Osteoblast (primary cell): ENCODE measurements around the gene PCTP. TPM values are rescaled to one million over a fixed set of nuclear protein-coding genes. Genes with fewer than 3 reads are reported as not detected.

Experiments used
- DNase-seq: peaks from one replicate; pipeline ENCODE4 v3.0.0; 2011; ENCODE audit warnings: low spot score, mixed read lengths; ENCODE audit not compliant: insufficient read length; ENCODE audit errors: missing footprints
- H2AFZ ChIP-seq: 2 replicates; pipeline ENCODE4 v1.6.0; 2011; ENCODE audit warnings: mild to moderate bottlenecking, low read length
- H3K27ac ChIP-seq: 2 replicates; pipeline ENCODE4 v1.5.1; 2011; ENCODE audit warnings: mild to moderate bottlenecking, low read depth, low read length, moderate library complexity
- H3K27me3 ChIP-seq: 2 replicates; pipeline ENCODE4 v1.6.0; 2012; ENCODE audit warnings: mild to moderate bottlenecking, control low read depth, inconsistent platforms, low read length, moderate library complexity; ENCODE audit not compliant: insufficient read depth
- H3K36me3 ChIP-seq: 2 replicates; pipeline ENCODE4 v1.5.1; 2011; ENCODE audit warnings: mild to moderate bottlenecking, low read length, control low read depth, moderate library complexity; ENCODE audit not compliant: insufficient read depth
- H3K4me1 ChIP-seq: 2 replicates; pipeline ENCODE4 v1.5.1; 2011; ENCODE audit warnings: mild to moderate bottlenecking, low read length, control low read depth, moderate library complexity; ENCODE audit not compliant: insufficient read depth
- H3K4me2 ChIP-seq: 2 replicates; pipeline ENCODE4 v1.6.0; 2011; ENCODE audit warnings: mild to moderate bottlenecking, low read length; ENCODE audit not compliant: insufficient read depth
- H3K4me3 ChIP-seq: fragments of 200-600 bp; sonication (generic); 3 replicates; pipeline ENCODE4 v1.5.1; 2012; ENCODE audit warnings: mild to moderate bottlenecking, low read length, inconsistent platforms; ENCODE audit not compliant: insufficient read depth
- H3K79me2 ChIP-seq: 2 replicates; pipeline ENCODE4 v1.6.0; 2012; ENCODE audit warnings: mild to moderate bottlenecking, low read length, control low read depth, inconsistent platforms; ENCODE audit not compliant: insufficient read depth
- H3K9me3 ChIP-seq: 2 replicates; pipeline ENCODE4 v1.5.1; 2011; ENCODE audit warnings: low read depth, low read length, control low read depth
- H4K20me1 ChIP-seq: 2 replicates; pipeline ENCODE4 v1.6.0; 2012; ENCODE audit warnings: mild to moderate bottlenecking, low read length, control low read depth; ENCODE audit not compliant: insufficient read depth
- total RNA-seq: library from RNA; depleted of rRNA; stranded (reverse); fragments of >200 nt; gene quantifications from 2 replicates; pipeline ENCODE4 v1.2.3, GENCODE V29; 2012
- TF ChIP-seq, protein P1 (sequence below): IDR thresholded peaks from 2 replicates; pipeline ENCODE4 v1.5.1; 2011; ENCODE audit warnings: mild to moderate bottlenecking, low read depth, low read length, moderate library complexity; ENCODE audit errors: extremely low read depth

The PCTP gene
- total RNA-seq, 1 donor, result 9.8 TPM

DNA sequence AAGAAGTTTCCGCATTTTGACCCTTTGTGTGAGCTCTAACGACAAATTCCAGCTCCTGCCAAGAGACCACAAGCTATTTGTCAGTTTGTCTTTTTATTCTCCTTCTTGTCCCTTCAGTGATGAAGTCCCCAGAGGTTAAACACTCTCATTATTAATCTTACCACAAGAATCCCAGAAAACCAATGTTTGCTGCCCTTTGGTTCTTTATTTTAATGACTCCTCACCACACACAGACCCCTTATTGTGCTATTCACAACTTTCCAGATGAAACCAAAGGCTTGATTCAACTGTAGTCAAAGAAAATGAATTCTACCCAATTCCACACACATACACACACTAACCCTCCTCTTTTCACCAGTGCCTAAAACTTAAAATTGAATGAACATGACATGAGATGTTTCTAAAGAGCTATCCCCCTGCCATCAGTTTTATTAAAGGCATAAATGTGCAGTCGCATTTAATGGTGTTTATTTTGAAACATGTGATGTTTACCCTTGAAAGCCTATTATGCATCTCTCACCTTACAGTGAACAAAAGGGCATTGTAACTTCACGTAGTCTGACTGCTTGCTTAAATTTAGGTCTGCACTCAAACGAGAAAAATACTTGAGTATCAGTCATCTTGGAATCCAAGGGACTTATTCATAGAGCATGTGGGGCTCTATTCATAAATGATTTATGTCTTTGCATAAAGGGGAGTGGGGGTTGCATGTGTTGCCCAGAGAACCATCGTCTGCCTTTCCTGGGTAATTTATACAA is 44.1 kb downstream of the PCTP start:
- Histone ChIP-seq H3K27ac (no peak overlapping the region), H2AFZ (no peak overlapping the region), H3K27me3 (no peaks in the 10 kb centered on the region), H3K79me2 (no peaks in the 10 kb centered on the region), H4K20me1 (no peaks in the 10 kb centered on the region), H3K9me3 (no peaks in the 10 kb centered on the region), H3K4me1 (no peaks in the 10 kb centered on the region), H3K36me3 (no peaks in the 10 kb centered on the region), H3K4me3 (no peak overlapping the region), H3K4me2 (no peak overlapping the region)
- TF ChIP-seq, protein P1, sequence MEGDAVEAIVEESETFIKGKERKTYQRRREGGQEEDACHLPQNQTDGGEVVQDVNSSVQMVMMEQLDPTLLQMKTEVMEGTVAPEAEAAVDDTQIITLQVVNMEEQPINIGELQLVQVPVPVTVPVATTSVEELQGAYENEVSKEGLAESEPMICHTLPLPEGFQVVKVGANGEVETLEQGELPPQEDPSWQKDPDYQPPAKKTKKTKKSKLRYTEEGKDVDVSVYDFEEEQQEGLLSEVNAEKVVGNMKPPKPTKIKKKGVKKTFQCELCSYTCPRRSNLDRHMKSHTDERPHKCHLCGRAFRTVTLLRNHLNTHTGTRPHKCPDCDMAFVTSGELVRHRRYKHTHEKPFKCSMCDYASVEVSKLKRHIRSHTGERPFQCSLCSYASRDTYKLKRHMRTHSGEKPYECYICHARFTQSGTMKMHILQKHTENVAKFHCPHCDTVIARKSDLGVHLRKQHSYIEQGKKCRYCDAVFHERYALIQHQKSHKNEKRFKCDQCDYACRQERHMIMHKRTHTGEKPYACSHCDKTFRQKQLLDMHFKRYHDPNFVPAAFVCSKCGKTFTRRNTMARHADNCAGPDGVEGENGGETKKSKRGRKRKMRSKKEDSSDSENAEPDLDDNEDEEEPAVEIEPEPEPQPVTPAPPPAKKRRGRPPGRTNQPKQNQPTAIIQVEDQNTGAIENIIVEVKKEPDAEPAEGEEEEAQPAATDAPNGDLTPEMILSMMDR, result no peak
- no peak for DNase-seq

DNA sequence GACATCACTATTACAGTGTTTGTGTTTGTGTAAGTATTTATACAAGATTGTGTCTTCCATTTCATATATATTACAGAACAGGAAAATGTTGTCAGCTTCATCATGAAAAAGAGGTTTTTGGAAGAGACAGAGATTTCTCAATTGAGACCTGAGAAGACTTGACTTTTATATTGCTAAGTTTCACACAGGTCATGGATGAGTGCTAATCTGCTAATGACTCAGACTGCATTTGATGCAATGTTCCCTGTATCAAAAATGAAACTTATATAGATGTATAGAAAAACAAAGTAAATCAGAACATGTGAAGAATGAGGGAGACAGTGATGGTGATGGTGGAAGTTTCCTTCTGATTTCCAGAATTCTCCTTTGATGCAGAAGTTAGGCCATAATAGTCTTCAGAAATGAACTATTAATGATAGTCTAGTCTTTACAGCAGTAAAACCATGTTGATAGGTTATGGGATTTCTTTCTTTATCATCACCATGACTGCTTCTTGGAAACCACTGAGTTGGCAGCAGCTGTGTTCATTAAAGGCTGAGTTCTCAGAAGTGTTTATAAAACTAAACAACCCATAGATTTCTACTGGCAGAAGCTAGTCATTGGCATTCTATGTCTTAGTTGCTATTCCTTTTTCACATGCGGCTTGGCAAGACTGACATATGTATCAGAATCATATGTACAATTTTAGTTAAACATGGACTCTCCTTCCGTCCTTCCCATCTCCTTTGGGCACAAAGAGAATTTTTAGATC is 56.1 kb downstream of the PCTP start:
- no peaks in the 10 kb centered on the region for H3K79me2 ChIP-seq
- H3K4me2 ChIP-seq, result no peak overlapping the region
- H4K20me1 ChIP-seq, result no peaks in the 10 kb centered on the region
- H3K27me3 ChIP-seq, result no peaks in the 10 kb centered on the region
- H3K4me1 ChIP-seq, result no peaks in the 10 kb centered on the region
- DNase-seq, result no peak
- no peak overlapping the region for H3K4me3 ChIP-seq
- H3K36me3 ChIP-seq, result no peaks in the 10 kb centered on the region
- H3K9me3 ChIP-seq, result no peaks in the 10 kb centered on the region
- TF ChIP-seq, protein P1, result no peak
- H2AFZ ChIP-seq, result no peak overlapping the region
- H3K27ac ChIP-seq, result no peak overlapping the region

DNA sequence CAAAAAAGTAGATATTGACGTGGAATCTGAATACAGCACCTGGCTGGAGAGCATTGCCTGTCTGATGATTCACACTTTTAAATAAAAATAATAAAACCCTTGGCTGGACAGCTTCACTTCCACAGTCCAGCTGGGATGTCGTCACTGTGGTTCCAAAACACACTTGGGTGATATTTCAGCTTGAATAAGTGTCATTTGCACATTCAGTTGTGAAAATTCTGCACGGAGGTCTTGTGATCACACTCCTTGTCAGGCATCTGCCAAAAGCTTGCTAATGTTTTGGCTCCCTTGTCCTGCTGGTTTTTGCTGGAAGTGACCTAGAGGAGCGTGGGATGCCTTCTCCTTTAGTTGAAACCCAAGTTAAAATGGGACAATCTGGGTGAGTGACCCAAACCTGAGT is 60.7 kb downstream of the PCTP start:
- TF ChIP-seq, protein P1, result no peak
- Histone ChIP-seq H3K9me3 (no peaks in the 10 kb centered on the region), H4K20me1 (no peaks in the 10 kb centered on the region), H3K4me3 (no peak overlapping the region), H3K4me2 (no peak overlapping the region), H3K36me3 (no peaks in the 10 kb centered on the region), H3K27ac (no peak overlapping the region), H3K27me3 (no peaks in the 10 kb centered on the region), H3K4me1 (no peaks in the 10 kb centered on the region), H3K79me2 (no peaks in the 10 kb centered on the region), H2AFZ (no peak overlapping the region)
- DNase-seq, result no peak

DNA sequence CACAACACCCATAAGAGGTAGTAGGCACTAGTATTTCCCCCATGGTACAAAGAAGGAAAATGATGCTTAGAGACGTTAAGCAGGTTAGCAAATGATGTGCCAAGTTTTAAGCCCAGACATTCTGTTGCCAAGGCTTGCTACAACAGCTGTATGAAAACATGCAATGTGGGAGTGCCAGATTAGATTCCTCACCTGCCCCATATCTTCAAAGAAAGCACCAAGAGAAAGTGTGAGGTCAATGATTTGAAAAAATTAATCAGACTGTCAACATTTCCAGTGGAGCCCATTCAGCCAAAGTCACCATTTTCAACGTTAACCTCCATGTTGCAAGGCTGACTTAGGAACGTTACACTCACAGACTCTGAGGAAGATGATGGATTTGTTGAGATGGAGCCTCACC is 61.5 kb downstream of the PCTP start:
- no peaks in the 10 kb centered on the region for H3K27me3 ChIP-seq
- no peak overlapping the region for H3K27ac ChIP-seq
- no peaks in the 10 kb centered on the region for H3K4me1 ChIP-seq
- H3K36me3 ChIP-seq, result no peaks in the 10 kb centered on the region
- no peaks in the 10 kb centered on the region for H3K79me2 ChIP-seq
- H4K20me1 ChIP-seq, result no peaks in the 10 kb centered on the region
- no peak overlapping the region for H3K4me2 ChIP-seq
- DNase-seq, result no peak
- no peaks in the 10 kb centered on the region for H3K9me3 ChIP-seq
- no peak overlapping the region for H2AFZ ChIP-seq
- no peak overlapping the region for H3K4me3 ChIP-seq
- TF ChIP-seq, protein P1, result no peak
